HepG2 (cell line): ENCODE results near the gene STOML1.

Source experiments
- FIP1L1 ChIP-seq: fragments of 200-400 bp; formaldehyde crosslinking; IDR thresholded peaks from 2 replicates; pipeline ENCODE4 v1.6.1; 2018; ENCODE audit warnings: low read depth, mild to moderate bottlenecking, low read length, moderate library complexity, borderline replicate concordance; ENCODE audit not compliant: insufficient read depth
- POLR2A ChIP-seq, 2 experiments: IDR thresholded peaks; 2 replicates each; pipeline ENCODE4 v1.6.1; 2011; ENCODE audit warnings: low read depth in 2 of 2, low read length in 2 of 2, mild to moderate bottlenecking in 1 of 2, moderate library complexity in 1 of 2; ENCODE audit not compliant: insufficient read depth in 1 of 2
- POLR2AphosphoS5 ChIP-seq: IDR thresholded peaks from 2 replicates; pipeline ENCODE4 v1.6.1; 2012; ENCODE audit warnings: low read depth, low read length
- RBM39 ChIP-seq: fragments of 200-400 bp; formaldehyde crosslinking; IDR thresholded peaks from one replicate; pipeline ENCODE4 v1.6.1; 2018; ENCODE audit warnings: antibody characterized with exemption, mild to moderate bottlenecking, low read depth, low read length; ENCODE audit not compliant: poor library complexity, severe bottlenecking
- RELA ChIP-seq: sonication (generic); formaldehyde crosslinking; IDR thresholded peaks from 2 replicates; pipeline ENCODE4 v1.4.0; 2020; ENCODE audit warnings: missing genetic modification reagents
- TCF7 ChIP-seq: sonication (generic); IDR thresholded peaks from 2 replicates; pipeline ENCODE4 v1.6.1; 2016; ENCODE audit warnings: antibody characterized with exemption, low read depth
- ZBTB7B ChIP-seq: sonication (generic); formaldehyde crosslinking; IDR thresholded peaks from 2 replicates; pipeline ENCODE4 v1.4.0; 2020; ENCODE audit warnings: missing genetic modification reagents
- ZNF20 ChIP-seq: sonication (generic); formaldehyde crosslinking; IDR thresholded peaks from 2 replicates; pipeline ENCODE4 v1.4.0; 2020; ENCODE audit warnings: mild to moderate bottlenecking, moderate library complexity, missing genetic modification reagents
- TF ChIP-seq, protein P1 (sequence below): sonication (generic); formaldehyde crosslinking; IDR thresholded peaks from 2 replicates; pipeline ENCODE4 v1.4.0; 2020; ENCODE audit warnings: low read depth, mild to moderate bottlenecking, missing genetic modification reagents
- TF ChIP-seq, protein P2 (sequence below): sonication (generic); formaldehyde crosslinking; IDR thresholded peaks from 2 replicates; pipeline ENCODE4 v1.8.1; 2023; ENCODE audit warnings: missing genetic modification reagents, inconsistent platforms, borderline replicate concordance

DNA sequence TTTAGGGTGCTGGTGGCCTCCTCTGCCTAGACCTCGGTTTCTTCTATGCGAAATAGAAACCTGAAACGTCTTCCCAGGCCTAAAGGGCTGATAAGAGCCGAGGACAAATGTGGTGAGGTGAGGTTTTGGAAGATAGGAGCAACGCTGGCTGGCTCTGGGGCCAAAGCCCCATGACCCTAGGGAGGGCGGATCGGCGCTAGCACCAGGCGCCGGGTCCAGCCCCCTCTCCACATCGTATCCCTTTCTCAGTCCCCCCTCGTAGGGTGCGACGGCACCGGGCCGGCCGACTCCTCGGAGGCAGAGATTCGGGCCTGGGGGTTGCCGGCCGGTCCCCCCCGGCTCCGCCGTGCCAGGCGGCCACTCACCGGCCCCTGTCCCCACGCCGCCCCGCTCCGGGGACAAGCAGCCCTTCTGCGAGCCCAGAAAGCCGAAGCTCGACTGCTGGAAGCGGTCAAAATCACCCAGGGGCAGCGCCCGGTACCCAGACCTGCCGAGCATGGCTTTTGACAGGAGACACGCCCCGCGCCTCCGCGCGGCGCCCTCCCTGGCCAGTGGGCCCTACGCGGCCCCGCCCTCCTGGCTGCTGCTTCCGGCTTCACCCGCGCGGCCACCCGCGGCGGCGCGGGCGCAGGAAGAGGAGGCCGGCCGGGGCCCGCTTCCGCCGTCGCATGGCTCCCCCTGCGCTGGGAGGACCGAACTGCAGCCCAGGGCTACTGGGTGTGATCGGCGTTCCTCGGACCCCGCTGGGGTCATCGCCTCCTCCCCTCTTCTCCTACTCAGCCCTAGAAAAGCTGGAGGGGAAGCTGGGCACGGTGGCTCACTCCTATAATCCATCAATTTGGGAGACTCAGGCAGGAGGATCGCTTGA lies at the start of gene STOML1:
- TF ChIP-seq POLR2A (IDR thresholded peaks at IDR 0.05; ENCODE audit: insufficient read depth in 1 of 2, low read depth in 2 of 2, low read length in 2 of 2): peak; percentile 24 to 28; a peak in 1 of 4 replicates
- 0 out of 2 replicates have a peak, but pooled peaks have one; percentile 32 for TF ChIP-seq ZBTB7B (CRISPR knock-in tag)
- TF ChIP-seq POLR2AphosphoS5: no peak
- TF ChIP-seq RBM39: no peak
- TF ChIP-seq RELA (CRISPR knock-in tag): 0 out of 2 replicates have a peak, but pooled peaks have one; percentile 36
- TF ChIP-seq, protein P1, sequence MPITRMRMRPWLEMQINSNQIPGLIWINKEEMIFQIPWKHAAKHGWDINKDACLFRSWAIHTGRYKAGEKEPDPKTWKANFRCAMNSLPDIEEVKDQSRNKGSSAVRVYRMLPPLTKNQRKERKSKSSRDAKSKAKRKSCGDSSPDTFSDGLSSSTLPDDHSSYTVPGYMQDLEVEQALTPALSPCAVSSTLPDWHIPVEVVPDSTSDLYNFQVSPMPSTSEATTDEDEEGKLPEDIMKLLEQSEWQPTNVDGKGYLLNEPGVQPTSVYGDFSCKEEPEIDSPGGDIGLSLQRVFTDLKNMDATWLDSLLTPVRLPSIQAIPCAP: no peak
- TF ChIP-seq, protein P2, sequence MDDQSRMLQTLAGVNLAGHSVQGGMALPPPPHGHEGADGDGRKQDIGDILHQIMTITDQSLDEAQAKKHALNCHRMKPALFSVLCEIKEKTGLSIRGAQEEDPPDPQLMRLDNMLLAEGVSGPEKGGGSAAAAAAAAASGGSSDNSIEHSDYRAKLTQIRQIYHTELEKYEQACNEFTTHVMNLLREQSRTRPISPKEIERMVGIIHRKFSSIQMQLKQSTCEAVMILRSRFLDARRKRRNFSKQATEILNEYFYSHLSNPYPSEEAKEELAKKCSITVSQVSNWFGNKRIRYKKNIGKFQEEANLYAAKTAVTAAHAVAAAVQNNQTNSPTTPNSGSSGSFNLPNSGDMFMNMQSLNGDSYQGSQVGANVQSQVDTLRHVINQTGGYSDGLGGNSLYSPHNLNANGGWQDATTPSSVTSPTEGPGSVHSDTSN (CRISPR knock-in tag): no peak
- no peak for TF ChIP-seq FIP1L1
- no peak for TF ChIP-seq ZNF20
- TF ChIP-seq TCF7: no peak
